GM21423 (cell line): Measurements from ENCODE around the gene TAF7.
A peak's percentile ranks its signal among the peaks of the same experiment; 100 is the strongest.
"Not testable (repeated sequence)": the region's sequence is repeated elsewhere in the genome, so short reads cannot be mapped to it uniquely, and the experiment has no call there.

Experiments
- ATAC-seq: cut with Tn5 transposase; IDR thresholded peaks from one replicate; pipeline ENCODE4 v1.9.1; 2021; ENCODE audit warnings: mild to moderate bottlenecking, moderate library complexity; ENCODE audit not compliant: unreplicated experiment

Gene TAF7

GRCh38 chr5:141320225-141321169, at the start of gene TAF7:
TAF7 (minus strand) TSS chr5:141320784; CDS start chr5:141320044, 740 bp downstream.
- peak; percentile 95 for ATAC-seq

DNA sequence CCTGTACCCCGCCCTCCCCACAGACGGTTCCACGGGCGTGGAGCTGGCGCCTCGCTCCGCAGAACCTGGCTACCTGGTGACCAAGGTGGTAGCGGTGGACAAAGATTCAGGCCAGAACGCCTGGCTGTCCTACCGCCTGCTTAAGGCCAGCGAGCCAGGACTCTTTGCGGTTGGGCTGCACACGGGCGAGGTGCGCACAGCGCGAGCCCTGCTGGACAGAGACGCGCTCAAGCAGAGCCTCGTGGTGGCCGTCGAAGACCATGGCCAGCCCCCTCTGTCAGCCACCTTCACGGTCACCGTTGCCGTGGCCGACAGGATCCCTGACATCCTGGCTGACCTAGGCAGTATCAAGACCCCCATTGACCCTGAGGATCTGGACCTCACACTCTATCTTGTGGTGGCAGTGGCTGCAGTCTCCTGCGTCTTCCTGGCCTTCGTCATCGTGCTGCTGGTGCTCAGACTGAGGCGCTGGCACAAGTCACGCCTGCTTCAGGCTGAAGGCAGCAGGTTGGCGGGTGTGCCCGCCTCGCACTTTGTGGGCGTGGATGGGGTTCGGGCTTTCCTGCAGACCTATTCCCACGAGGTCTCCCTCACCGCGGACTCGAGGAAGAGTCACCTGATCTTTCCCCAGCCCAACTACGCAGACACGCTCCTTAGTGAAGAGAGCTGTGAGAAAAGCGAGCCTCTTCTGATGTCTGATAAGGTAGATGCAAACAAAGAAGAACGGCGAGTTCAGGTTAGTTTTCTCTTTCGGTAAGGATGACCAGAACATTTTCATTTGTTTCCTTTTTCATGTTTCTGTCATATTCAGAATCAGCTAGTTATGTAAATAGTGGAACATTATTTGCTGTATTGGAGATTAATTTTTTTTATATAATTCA, 45.7 kb upstream of the TAF7 start:
- no peak for ATAC-seq

- ATAC-seq = no peak
These were observed 43.5 kb upstream of the TAF7 start, which contains the start of gene PCDHGA5 for GRCh38 chr5:141363952-141364660. PCDHGA5 (plus strand) TSS chr5:141364162; CDS start chr5:141364331, 169 bp downstream.

DNA sequence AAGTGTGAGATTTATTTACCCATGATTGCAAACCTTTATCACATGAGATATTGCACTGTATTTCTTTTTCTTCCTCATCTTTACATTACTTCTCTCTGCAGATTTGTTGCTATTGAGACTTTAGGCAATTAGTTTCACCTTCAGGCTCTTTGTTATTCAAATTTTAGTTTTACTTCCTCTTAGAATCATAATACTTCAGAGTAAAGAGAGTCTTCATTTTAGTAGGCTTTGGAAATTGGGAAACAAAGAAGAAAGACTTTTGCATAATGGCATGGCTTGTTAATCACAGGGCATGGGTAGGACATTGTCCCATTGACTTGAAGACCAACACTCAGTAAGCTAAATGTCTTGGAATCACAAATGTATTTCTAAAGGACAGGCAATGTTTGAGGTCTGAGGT, 42.1 kb upstream of the TAF7 start:
- no peak for ATAC-seq

DNA sequence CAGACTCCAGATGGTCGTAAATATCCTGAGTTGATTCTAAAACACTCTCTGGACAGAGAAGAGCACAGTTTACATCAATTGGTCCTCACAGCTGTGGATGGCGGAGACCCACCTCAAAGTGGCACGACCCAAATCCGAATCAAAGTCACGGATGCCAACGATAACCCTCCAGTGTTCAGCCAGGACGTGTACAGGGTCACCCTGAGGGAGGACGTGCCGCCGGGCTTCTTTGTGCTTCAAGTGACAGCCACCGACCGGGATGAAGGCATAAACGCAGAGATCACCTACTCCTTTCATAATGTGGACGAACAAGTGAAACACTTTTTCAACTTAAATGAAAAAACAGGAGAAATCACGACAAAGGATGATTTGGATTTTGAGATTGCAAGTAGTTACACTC, 40.1 kb upstream of the TAF7 start:
- no peak for ATAC-seq

GRCh38 chr5:141359790-141360426, 39.3 kb upstream of the TAF7 start, which contains the start of gene PCDHGB2:
PCDHGB2 (plus strand) TSS chr5:141359994; CDS start chr5:141360136, 142 bp downstream.
- ATAC-seq = peak; percentile 63

- no peak for ATAC-seq
These were observed 36.4 kb upstream of the TAF7 start for GRCh38 chr5:141356950-141357349.

- no peak for ATAC-seq
These were observed 35.5 kb upstream of the TAF7 start for GRCh38 chr5:141356133-141356532.

DNA sequence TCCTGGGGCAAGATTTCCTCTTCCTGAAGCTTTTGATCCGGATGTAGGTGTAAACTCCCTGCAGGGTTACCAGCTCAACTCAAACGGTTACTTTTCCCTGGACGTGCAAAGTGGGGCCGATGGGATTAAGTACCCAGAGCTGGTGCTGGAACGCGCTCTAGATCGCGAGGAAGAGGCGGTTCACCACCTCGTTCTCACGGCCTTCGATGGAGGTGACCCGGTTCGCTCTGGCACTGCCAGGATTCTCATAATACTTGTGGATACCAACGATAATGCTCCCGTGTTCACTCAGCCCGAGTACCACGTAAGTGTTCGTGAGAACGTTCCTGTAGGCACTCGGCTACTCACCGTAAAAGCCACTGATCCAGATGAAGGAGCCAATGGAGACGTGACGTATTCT, 35.1 kb upstream of the TAF7 start:
- ATAC-seq = no peak

DNA sequence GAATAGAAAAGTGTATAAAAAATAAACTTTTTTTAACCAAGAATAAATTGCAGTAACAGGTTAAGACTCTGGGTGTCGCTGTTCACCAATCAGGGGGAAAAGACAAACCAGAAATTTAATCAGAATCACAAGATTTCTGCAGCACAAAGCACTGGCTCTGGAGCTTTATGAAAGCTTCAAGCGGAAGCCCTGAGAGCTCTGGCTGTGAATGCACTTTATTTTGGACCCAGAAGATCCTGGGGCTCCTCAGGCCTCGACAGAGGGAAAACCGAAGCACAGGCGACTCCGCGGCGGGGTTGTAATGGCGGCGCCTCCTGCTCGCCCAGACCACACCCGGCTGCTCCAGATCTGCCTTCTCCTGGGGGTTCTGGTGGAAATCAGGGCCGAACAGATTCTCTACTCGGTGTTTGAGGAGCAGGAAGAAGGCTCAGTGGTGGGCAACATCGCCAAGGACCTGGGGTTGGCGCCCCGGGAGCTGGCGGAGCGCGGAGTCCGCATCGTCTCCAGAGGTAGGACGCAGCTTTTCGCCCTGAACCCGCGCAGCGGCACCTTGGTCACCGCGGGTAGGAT, 34.4 kb upstream of the TAF7 start, which contains the start of gene PCDHGA4:
PCDHGA4 (plus strand) TSS at position 122 of the 570 bp plus-strand sequence; CDS start at position 209, 87 bp downstream.
- no peak for ATAC-seq

- ATAC-seq = no peak
These were observed 31.0 kb upstream of the TAF7 start for GRCh38 chr5:141351591-141351990.

DNA sequence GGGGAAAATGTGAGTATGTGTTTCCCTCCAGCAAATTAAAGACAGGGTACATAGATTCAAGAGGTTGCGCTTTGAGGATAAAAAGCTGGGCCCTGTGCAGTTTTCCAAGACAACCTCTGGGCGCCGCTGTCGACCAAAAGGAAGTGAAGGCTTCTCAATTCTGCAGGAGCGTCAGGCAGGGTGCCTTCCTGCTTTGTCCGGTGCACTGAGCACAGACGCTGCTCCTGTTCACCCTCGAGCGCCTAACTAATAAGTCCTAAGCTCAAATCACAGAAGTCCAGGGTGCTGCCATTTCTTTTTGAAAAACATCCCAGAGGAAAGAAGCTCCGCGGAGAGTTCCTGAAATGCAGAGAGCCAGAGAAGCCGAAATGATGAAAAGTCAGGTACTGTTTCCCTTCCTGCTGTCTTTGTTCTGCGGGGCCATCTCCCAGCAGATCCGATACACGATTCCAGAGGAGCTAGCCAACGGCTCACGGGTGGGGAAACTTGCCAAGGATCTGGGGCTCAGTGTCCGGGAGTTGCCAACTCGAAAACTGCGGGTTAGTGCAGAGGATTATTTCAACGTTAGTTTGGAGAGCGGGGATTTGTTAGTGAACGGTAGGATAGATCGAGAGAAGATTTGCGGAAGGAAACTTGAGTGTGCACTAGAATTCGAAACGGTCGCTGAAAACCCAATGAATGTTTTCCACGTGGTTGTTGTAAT, 29.5 kb upstream of the TAF7 start, which contains the start of gene PCDHGB1:
PCDHGB1 (plus strand) TSS at position 183 of the 703 bp plus-strand sequence; CDS start at position 345, 162 bp downstream.
- peak; percentile 53 for ATAC-seq

DNA sequence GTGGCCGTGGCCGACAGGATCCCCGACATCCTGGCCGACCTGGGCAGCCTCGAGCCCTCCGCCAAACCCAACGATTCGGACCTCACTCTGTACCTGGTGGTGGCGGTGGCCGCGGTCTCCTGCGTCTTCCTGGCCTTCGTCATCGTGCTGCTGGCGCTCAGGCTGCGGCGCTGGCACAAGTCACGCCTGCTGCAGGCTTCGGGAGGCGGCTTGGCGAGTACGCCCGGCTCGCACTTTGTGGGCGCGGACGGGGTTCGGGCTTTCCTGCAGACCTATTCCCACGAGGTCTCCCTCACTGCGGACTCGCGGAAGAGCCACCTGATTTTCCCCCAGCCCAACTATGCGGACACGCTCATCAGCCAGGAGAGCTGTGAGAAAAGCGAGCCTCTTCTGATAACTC, 25.4 kb upstream of the TAF7 start:
- not testable (repeated sequence) for ATAC-seq

DNA sequence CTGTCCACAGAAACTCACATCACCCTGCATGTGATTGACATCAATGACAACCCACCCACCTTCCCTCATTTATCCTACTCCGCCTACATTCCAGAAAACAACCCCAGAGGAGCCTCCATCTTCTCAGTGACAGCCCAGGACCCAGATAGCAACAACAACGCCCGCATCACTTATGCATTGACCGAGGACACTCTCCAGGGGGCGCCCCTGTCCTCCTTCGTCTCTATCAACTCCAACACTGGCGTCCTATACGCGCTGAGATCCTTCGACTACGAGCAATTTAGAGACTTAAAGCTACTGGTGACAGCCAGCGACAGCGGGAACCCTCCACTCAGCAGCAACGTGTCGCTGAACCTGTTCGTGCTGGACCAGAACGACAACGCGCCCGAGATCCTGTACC, 24.7 kb upstream of the TAF7 start:
- ATAC-seq = no peak

GRCh38 chr5:141343953-141344463, 23.4 kb upstream of the TAF7 start:
- no peak for ATAC-seq

DNA sequence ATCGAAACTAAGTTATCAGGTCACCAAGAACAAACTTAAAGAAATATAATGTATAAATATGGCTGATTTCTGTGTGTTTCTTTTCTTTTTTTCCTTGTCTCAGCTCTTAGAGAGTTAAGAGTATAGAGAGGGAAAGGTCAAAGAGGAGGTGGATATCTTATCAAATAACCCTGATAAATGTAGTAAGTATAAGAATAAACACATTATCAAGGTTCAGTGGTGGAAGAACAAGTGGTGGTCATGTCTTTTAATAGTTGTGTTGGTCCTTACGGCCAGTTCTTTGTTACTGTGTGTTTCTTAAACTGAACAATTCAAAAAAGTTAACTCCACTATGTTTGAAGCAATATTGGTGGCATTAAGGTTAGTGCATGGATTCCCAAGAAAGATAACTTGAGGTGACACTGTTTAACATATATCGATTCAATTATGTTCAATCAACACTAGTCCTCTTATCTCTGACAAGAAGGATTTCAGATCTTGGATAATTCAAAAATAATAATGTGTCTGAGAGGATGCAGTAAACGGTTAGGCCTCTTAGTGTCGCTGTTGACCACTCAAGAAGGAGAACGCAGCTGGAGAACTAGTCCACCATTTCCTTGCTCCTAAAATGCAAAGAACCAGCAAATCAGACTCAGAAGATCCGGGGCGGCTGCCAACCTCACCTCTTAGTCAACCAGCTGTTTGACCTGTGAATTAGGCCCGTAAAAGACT, 22.8 kb upstream of the TAF7 start, which contains the start of gene PCDHGA3:
PCDHGA3 (plus strand) TSS at position 588 of the 711 bp plus-strand sequence. CDS start 205 bp downstream, outside the sequence.
- no peak for ATAC-seq

DNA sequence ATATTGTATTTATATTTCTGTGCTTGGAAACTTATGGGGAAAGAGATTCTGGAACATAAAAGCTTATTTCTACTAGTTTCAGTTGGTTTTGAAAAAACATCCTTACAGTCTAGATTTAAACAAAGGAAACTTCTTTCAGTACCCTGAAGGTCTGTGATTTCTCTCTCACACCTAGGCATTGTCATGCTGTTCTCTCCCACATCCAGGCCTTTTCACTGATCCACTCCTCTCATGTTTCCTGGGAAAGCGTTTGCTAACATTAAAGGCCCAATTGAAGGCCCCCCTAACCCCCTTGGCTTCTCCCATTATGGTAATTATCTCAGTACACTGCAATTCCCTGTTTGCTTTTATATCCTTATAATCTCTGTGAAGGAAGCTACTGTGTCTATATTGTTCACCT, 22.2 kb upstream of the TAF7 start:
- ATAC-seq = no peak

DNA sequence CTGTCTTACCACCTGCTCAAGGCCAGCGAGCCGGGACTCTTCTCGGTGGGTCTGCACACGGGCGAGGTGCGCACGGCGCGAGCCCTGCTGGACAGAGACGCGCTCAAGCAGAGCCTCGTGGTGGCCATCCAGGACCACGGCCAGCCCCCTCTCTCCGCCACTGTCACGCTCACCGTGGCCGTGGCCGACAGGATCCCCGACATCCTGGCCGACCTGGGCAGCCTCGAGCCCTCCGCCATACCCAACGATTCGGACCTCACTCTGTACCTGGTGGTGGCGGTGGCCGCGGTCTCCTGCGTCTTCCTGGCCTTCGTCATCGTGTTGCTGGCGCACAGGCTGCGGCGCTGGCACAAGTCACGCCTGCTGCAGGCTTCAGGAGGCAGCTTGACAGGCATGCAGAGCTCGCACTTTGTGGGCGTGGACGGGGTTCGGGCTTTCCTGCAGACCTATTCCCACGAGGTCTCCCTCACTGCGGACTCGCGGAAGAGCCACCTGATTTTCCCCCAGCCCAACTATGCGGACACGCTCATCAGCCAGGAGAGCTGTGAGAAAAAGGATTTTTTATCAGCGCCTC, 20.3 kb upstream of the TAF7 start:
- not testable (repeated sequence) for ATAC-seq
